ENCODE measurements around the gene TLL2. TPM values are rescaled to one million over a fixed set of nuclear protein-coding genes. Genes with fewer than 3 reads are reported as not detected.

The TLL2 gene
- total and polyA plus RNA-seq, 2 of the 4 experiments (the other 2 are of a cell fraction), result under 0.01 to 0.05 TPM

DNA sequence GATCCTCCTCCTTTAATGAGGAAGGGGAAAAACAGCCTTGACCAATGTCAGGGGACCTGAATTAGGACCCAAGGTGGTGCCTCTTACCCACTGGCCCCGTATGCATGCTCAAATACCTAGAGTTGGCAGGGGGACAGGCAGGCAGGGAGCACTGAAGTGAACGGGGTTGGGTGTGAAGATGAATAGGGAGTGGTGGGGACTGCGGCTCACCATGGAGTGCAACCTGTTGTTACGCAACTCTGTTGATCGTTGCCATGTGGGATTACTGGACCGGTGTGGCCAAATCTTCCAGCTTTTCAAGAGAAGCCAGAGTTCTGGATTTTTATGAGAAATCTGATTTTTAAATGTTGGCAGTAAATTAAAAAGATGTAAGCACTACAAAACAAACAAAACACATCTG, 48.1 kb downstream of the TLL2 start:
- Histone ChIP-seq H3K56ac (ENCODE audit: extremely low read depth, insufficient read depth, low read length) (no peak overlapping the region), H2BK5ac (ENCODE audit: low read depth, low read length, poor library complexity, severe bottlenecking) (no peak overlapping the region), H3K36me3 (ENCODE audit: control insufficient read depth, insufficient read depth, low read length) (no peaks in the 10 kb centered on the region), H3K9ac (ENCODE audit: low read depth, low read length) (no peak overlapping the region), H2AK9ac (replicated peaks; ENCODE audit: low read depth, low read length, poor library complexity) (no peak overlapping the region), H4K8ac (ENCODE audit: low read depth in 2 of 2, low read length in 2 of 2) (no peak overlapping the region), H3K18ac (ENCODE audit: low read depth, low read length) (no peak overlapping the region), H3K4me3 (ENCODE audit: insufficient read depth, low read depth, low read length) (no peak overlapping the region), H3K27me3 (ENCODE audit: control insufficient read depth, insufficient read depth, low read length) (peaks cover 5% of the 10 kb centered on the region), H3K9me1 (ENCODE audit: insufficient read depth, low read length) (no peaks in the 10 kb centered on the region), H3K79me1 (ENCODE audit: low read depth in 1 of 2, low read length in 2 of 2) (no peaks in the 10 kb centered on the region), H2AFZ (replicated peaks; ENCODE audit: low read length, poor library complexity) (no peak overlapping the region), H3K23ac (ENCODE audit: low read depth, low read length) (no peak overlapping the region), H2BK15ac (ENCODE audit: low read depth, low read length) (no peak overlapping the region), H3K14ac (replicated peaks; ENCODE audit: low read depth, low read length) (no peak overlapping the region), H3K4me1 (ENCODE audit: control insufficient read depth, insufficient read depth, low read length) (no peaks in the 10 kb centered on the region), H3K4ac (ENCODE audit: low read depth, low read length) (no peak overlapping the region), H4K91ac (ENCODE audit: insufficient read depth, low read depth, low read length) (no peak overlapping the region), H2BK120ac (ENCODE audit: low read depth, low read length) (no peak overlapping the region), H3K9me3 (ENCODE audit: control insufficient read depth, insufficient read depth, low read length) (no peaks in the 10 kb centered on the region), H3K4me2 (ENCODE audit: low read depth, low read length) (no peak overlapping the region), H2AK5ac (ENCODE audit: low read depth, low read length) (no peak overlapping the region), H3K27ac (ENCODE audit: insufficient read depth, low read length) (no peak overlapping the region), H2BK20ac (ENCODE audit: low read depth, low read length) (no peak overlapping the region), H4K20me1 (ENCODE audit: insufficient read depth, low read length) (no peaks in the 10 kb centered on the region), H4K5ac (ENCODE audit: low read depth, low read length) (no peak overlapping the region)
- dilution Hi-C loops (cut with HindIII; ENCODE audit: low sequenced_read_pairs, unreplicated experiment) (no loop called here), in situ Hi-C loops (cut with MboI; ENCODE audit: low sequenced_read_pairs) (no loop called here), intact Hi-C loops (cut with micrococcal nuclease) (no loop called here)
- TF ChIP-seq NFE2L2 (IDR thresholded peaks at IDR 0.05; ENCODE audit: low read depth, low read length), result no peak
- TF ChIP-seq CEBPB (IDR thresholded peaks at IDR 0.05; ENCODE audit: low read depth, low read length), result peak; percentile 59
- WGBS, 2 experiments (ENCODE audit: extremely low coverage in 2 of 2, insufficient read length in 1 of 2), result 34% methylated on average over 2 of the region's 6 CpGs; no CpG with 5 or more reads in 1 of the 2 experiments
- BruUV-seq (replicated peaks), result no TSS peak
- ATAC-seq (ENCODE audit: low read depth) (no peak), DNase-seq (no peak)
- POLR2A ChIA-PET (ENCODE audit: unreplicated experiment), result no interaction called here
- CTCF ChIA-PET, result no interaction called here
